Astrocyte (in vitro differentiated cells and primary cell): Measurements from ENCODE around the gene RNF152. TPM values are rescaled to one million over a fixed set of nuclear protein-coding genes. Genes with fewer than 3 reads are reported as not detected.

ENCODE experiments used
- DNase-seq: peaks from one replicate; pipeline ENCODE4 v3.0.0-alpha.2; 2010; ENCODE audit warnings: low read depth
- FAIRE-seq: peaks from 2 replicates; lab custom pipeline; 2011; peaks lifted over from hg19 to GRCh38; lab: Jason Lieb, UNC
- H2AFZ ChIP-seq: 2 replicates; pipeline ENCODE4 v1.6.0; 2012; ENCODE audit warnings: low read depth, low read length, inconsistent platforms
- H3K27ac ChIP-seq: 2 replicates; pipeline ENCODE4 v1.5.1; 2011; ENCODE audit warnings: low read depth, low read length, inconsistent platforms
- H3K27me3 ChIP-seq: 2 replicates; pipeline ENCODE4 v1.6.0; 2011; ENCODE audit warnings: low read length, inconsistent platforms; ENCODE audit not compliant: insufficient read depth
- H3K36me3 ChIP-seq: 2 replicates; pipeline ENCODE4 v1.5.1; 2011; ENCODE audit warnings: low read length, inconsistent platforms; ENCODE audit not compliant: insufficient read depth
- H3K4me1 ChIP-seq: 2 replicates; pipeline ENCODE4 v1.5.1; 2011; ENCODE audit warnings: low read length, inconsistent platforms; ENCODE audit not compliant: insufficient read depth
- H3K4me2 ChIP-seq: 2 replicates; pipeline ENCODE4 v1.6.0; 2012; ENCODE audit warnings: low read length, inconsistent platforms
- H3K4me3 ChIP-seq: 2 replicates; pipeline ENCODE4 v1.5.1; 2011; ENCODE audit warnings: low read depth, mild to moderate bottlenecking, low read length, inconsistent platforms; ENCODE audit not compliant: insufficient read depth
- H3K79me2 ChIP-seq: 2 replicates; pipeline ENCODE4 v1.6.0; 2012; ENCODE audit warnings: mild to moderate bottlenecking, low read length, inconsistent platforms; ENCODE audit not compliant: insufficient read depth
- H3K9ac ChIP-seq: 2 replicates; pipeline ENCODE4 v1.6.0; 2012; ENCODE audit warnings: mild to moderate bottlenecking, low read length, inconsistent platforms
- H3K9me3 ChIP-seq: 2 replicates; pipeline ENCODE4 v1.5.1; 2012; ENCODE audit warnings: low read depth, mild to moderate bottlenecking, low read length, inconsistent platforms; ENCODE audit not compliant: insufficient read depth
- H4K20me1 ChIP-seq: 2 replicates; pipeline ENCODE4 v1.6.0; 2012; ENCODE audit warnings: low read length, inconsistent platforms; ENCODE audit not compliant: insufficient read depth
- H3K27ac Mint-ChIP-seq: one replicate; pipeline ENCODE4 v1.8.0; 2021; ENCODE audit warnings: mild to moderate bottlenecking, mixed read lengths; ENCODE audit not compliant: unreplicated experiment
- H3K27me3 Mint-ChIP-seq: one replicate; pipeline ENCODE4 v1.8.0; 2021; ENCODE audit warnings: low read depth, mixed read lengths; ENCODE audit not compliant: unreplicated experiment
- H3K36me3 Mint-ChIP-seq: one replicate; pipeline ENCODE4 v1.8.0; 2021; ENCODE audit warnings: low read depth, mixed read lengths; ENCODE audit not compliant: unreplicated experiment
- H3K4me1 Mint-ChIP-seq: one replicate; pipeline ENCODE4 v1.8.0; 2021; ENCODE audit warnings: low read depth, mixed read lengths; ENCODE audit not compliant: unreplicated experiment
- H3K4me3 Mint-ChIP-seq: one replicate; pipeline ENCODE4 v1.8.0; 2021; ENCODE audit warnings: mild to moderate bottlenecking, moderate library complexity, mixed read lengths; ENCODE audit not compliant: unreplicated experiment
- H3K9me3 Mint-ChIP-seq: one replicate; pipeline ENCODE4 v1.8.0; 2021; ENCODE audit warnings: mild to moderate bottlenecking, mixed read lengths; ENCODE audit not compliant: unreplicated experiment
- EZH2 ChIP-seq: IDR thresholded peaks from 2 replicates; pipeline ENCODE4 v1.6.1; 2012; ENCODE audit warnings: mild to moderate bottlenecking, low read length, inconsistent platforms; ENCODE audit not compliant: insufficient read depth
- total RNA-seq: library from RNA; stranded (reverse); gene quantifications from 2 replicates; pipeline ENCODE4 v1.2.1, GENCODE V29; 2021
- TF ChIP-seq, protein P1 (sequence below): IDR thresholded peaks from 2 replicates; pipeline ENCODE4 v1.5.1; 2011; ENCODE audit warnings: low read depth, mild to moderate bottlenecking, inconsistent platforms, low read length, moderate library complexity; ENCODE audit not compliant: insufficient read depth

The RNF152 gene
- total RNA-seq, 1 donor from 2014 or later, result 68.7 TPM

DNA sequence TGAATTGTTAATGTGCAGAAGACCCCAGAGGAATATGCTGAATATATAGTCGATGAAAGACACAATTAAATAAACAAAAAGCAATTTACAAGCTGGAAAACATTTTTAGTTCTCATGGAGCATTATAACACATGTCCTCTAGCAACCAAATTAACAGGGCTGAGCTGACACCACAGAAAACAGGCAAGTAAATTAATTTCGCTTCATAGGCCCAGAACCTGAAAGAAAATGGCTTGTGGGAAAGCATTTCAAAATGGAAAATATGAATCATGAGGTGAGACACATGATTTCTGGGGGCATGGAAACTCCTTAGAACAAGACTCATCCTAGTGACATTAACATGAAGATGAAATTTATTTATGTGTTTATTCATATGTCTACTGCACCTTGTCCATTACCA lies 25.0 kb upstream of the RNF152 start:
- Mint-ChIP-seq H3K36me3 (no peaks in the 10 kb centered on the region), H3K4me3 (no peak overlapping the region), H3K4me1 (peaks cover 6% of the 10 kb centered on the region), H3K27ac (no peak overlapping the region), H3K27me3 (no peaks in the 10 kb centered on the region), H3K9me3 (no peaks in the 10 kb centered on the region)
- FAIRE-seq (no peak), DNase-seq (no peak)
- H3K4me2 ChIP-seq, result no peak overlapping the region
- TF ChIP-seq, protein P1, sequence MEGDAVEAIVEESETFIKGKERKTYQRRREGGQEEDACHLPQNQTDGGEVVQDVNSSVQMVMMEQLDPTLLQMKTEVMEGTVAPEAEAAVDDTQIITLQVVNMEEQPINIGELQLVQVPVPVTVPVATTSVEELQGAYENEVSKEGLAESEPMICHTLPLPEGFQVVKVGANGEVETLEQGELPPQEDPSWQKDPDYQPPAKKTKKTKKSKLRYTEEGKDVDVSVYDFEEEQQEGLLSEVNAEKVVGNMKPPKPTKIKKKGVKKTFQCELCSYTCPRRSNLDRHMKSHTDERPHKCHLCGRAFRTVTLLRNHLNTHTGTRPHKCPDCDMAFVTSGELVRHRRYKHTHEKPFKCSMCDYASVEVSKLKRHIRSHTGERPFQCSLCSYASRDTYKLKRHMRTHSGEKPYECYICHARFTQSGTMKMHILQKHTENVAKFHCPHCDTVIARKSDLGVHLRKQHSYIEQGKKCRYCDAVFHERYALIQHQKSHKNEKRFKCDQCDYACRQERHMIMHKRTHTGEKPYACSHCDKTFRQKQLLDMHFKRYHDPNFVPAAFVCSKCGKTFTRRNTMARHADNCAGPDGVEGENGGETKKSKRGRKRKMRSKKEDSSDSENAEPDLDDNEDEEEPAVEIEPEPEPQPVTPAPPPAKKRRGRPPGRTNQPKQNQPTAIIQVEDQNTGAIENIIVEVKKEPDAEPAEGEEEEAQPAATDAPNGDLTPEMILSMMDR, result no peak
- no peak for TF ChIP-seq EZH2
- H4K20me1 ChIP-seq, result no peaks in the 10 kb centered on the region
- no peaks in the 10 kb centered on the region for H3K9me3 ChIP-seq
- H3K27ac ChIP-seq, result no peak overlapping the region
- H3K9ac ChIP-seq, result no peak overlapping the region
- no peaks in the 10 kb centered on the region for H3K36me3 ChIP-seq
- H2AFZ ChIP-seq, result no peak overlapping the region
- H3K27me3 ChIP-seq, result no peaks in the 10 kb centered on the region
- H3K79me2 ChIP-seq, result no peaks in the 10 kb centered on the region
- peaks cover 3% of the 10 kb centered on the region for H3K4me1 ChIP-seq
- H3K4me3 ChIP-seq, result no peak overlapping the region

DNA sequence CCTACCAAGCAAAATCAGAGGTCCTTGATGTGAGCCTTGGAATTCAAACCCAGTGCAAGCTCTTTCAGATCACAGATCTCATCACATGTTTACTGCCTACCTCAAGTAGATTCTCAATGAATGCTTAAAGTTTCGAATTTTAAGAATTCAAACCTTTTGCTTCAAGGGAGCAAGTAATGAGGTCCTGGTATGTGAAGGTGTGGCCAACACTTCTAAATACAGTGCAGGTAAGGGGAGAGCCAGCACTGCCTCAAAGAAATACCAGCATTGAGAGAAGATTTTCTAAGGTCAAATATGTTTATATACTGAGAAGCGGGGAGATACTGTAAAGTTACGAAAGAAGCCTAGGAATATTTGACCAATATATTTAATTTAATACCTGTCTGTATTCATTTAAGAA lies 19.7 kb upstream of the RNF152 start:
- TF ChIP-seq EZH2, result no peak
- TF ChIP-seq, protein P1, result no peak
- H3K4me2 ChIP-seq, result no peak overlapping the region
- H3K27ac ChIP-seq, result no peak overlapping the region
- H3K9me3 ChIP-seq, result no peaks in the 10 kb centered on the region
- no peak overlapping the region for H3K9ac ChIP-seq
- Mint-ChIP-seq H3K27me3 (peaks cover 6% of the 10 kb centered on the region), H3K9me3 (no peaks in the 10 kb centered on the region), H3K4me3 (no peak overlapping the region), H3K27ac (no peak overlapping the region), H3K36me3 (peaks cover 2% of the 10 kb centered on the region), H3K4me1 (no peaks in the 10 kb centered on the region)
- H3K36me3 ChIP-seq, result no peaks in the 10 kb centered on the region
- H3K4me3 ChIP-seq, result no peak overlapping the region
- H3K79me2 ChIP-seq, result no peaks in the 10 kb centered on the region
- no peaks in the 10 kb centered on the region for H4K20me1 ChIP-seq
- H3K27me3 ChIP-seq, result no peaks in the 10 kb centered on the region
- H3K4me1 ChIP-seq, result no peaks in the 10 kb centered on the region
- no peak for FAIRE-seq
- DNase-seq, result no peak
- H2AFZ ChIP-seq, result no peak overlapping the region

DNA sequence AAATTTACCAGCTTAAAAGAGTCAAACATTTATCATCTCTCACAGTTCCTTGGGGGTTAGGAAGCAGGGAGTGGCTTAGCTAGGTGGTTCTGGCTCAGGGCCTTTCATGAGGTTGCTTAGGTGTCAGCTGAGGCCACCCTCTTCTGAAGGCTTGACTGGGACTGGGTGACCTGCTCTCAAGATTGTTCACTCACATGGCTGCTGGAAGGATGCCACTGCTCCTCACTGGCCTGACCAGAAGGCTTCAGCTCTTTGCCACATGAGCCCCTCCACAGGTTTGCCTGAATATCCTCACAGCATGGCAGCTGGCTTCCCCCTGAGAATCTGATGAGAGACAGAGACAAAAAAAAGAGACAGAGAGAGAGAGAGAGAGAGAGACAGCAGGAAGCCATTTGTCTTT lies 17.3 kb upstream of the RNF152 start:
- H3K4me3 ChIP-seq, result no peak overlapping the region
- no peak overlapping the region for H2AFZ ChIP-seq
- FAIRE-seq (no peak), DNase-seq (no peak)
- Mint-ChIP-seq H3K27ac (no peak overlapping the region), H3K9me3 (no peaks in the 10 kb centered on the region), H3K4me3 (no peak overlapping the region), H3K36me3 (peaks cover 4% of the 10 kb centered on the region), H3K4me1 (no peaks in the 10 kb centered on the region), H3K27me3 (peaks cover 6% of the 10 kb centered on the region)
- no peaks in the 10 kb centered on the region for H3K4me1 ChIP-seq
- H4K20me1 ChIP-seq, result no peaks in the 10 kb centered on the region
- no peaks in the 10 kb centered on the region for H3K36me3 ChIP-seq
- H3K4me2 ChIP-seq, result no peak overlapping the region
- H3K27me3 ChIP-seq, result no peaks in the 10 kb centered on the region
- no peaks in the 10 kb centered on the region for H3K79me2 ChIP-seq
- no peak overlapping the region for H3K27ac ChIP-seq
- no peaks in the 10 kb centered on the region for H3K9me3 ChIP-seq
- no peak overlapping the region for H3K9ac ChIP-seq
- TF ChIP-seq, protein P1, result no peak
- no peak for TF ChIP-seq EZH2
